ENCODE measurements around the gene LHX4. TPM values are rescaled to one million over a fixed set of nuclear protein-coding genes. Genes with fewer than 3 reads are reported as not detected.

The LHX4 gene
- total RNA-seq, 2 donors from 2014 or later = not detected

DNA sequence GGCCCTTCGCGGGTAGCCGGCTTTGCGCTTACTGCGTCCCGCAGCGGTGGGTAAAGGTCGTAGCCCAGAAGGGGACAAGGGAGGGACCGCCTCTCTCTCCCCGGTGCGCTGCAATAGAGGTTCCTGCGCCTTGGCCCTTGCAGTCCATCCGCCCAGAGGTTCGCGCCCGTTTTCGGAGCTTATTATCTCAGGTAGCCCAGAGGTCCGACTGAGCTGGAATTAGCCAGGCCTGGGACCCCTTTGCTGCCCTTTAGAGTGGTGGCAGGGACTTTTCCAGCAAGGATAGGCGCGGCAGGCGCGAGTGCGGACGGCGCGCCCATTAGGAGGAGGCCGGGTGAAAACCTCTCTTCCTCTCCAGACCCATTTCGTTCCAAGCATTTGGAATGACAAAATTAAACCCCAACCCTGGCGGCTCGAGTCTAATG is 5.0 kb downstream of the LHX4 start:
- TF ChIP-seq, protein P1, sequence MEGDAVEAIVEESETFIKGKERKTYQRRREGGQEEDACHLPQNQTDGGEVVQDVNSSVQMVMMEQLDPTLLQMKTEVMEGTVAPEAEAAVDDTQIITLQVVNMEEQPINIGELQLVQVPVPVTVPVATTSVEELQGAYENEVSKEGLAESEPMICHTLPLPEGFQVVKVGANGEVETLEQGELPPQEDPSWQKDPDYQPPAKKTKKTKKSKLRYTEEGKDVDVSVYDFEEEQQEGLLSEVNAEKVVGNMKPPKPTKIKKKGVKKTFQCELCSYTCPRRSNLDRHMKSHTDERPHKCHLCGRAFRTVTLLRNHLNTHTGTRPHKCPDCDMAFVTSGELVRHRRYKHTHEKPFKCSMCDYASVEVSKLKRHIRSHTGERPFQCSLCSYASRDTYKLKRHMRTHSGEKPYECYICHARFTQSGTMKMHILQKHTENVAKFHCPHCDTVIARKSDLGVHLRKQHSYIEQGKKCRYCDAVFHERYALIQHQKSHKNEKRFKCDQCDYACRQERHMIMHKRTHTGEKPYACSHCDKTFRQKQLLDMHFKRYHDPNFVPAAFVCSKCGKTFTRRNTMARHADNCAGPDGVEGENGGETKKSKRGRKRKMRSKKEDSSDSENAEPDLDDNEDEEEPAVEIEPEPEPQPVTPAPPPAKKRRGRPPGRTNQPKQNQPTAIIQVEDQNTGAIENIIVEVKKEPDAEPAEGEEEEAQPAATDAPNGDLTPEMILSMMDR (IDR thresholded peaks at IDR 0.05) = no peak
- H3K9me3 ChIP-seq = no peaks in the 10 kb centered on the region
- no peak for DNase-seq (ENCODE audit: low spot score)
- H3K27me3 ChIP-seq (replicated peaks; ENCODE audit: insufficient read depth) = peaks cover 39% of the 10 kb centered on the region
- no peaks in the 10 kb centered on the region for H3K36me3 ChIP-seq
- H3K27ac ChIP-seq = no peak overlapping the region
- no peak for ATAC-seq (ENCODE audit: insufficient number of reproducible peaks, low FRiP score, low read depth)
- peak overlapping the region; percentile 50 for H3K4me3 ChIP-seq
- peaks cover 34 to 43% of the 10 kb centered on the region in 2 donors for H3K4me1 ChIP-seq (ENCODE audit: control insufficient read depth in 1 of 2, low read depth in 2 of 2)

DNA sequence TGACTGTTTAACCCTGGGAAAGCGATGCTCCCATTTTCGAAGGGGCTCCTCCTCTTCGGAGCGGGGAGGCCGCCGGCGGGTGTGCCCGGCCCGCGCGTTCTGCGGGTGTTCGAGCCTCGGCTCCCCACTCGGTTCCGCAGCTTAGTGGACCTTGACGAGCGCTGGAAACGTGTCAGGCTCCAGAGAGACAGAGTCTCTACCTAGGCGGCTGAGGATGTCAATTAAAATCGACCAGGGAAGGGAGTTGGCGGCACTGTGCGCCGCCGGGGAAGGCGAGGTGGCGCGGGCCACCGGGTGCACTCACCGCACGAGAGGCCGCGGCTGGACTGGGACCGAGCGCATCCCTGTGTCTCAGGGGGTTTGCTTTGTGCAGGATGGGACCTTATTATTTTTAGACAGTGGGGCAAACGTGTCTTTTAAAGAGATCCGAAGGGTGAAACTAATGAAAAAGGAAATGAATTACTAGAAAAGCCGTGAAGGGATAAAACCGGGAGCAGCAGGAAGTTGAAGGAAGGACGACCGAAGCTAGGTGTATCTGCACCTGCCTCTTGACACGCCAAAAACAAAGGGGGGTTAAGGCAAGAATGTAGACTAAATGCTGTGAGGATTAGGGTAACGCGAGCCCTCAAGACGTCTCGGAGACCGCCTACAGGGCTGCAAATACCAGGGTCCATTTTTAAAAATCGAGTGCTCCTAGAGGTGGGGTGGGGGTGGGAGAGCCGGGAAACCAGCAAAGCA is 5.6 kb downstream of the LHX4 start:
- H3K9me3 ChIP-seq = no peaks in the 10 kb centered on the region
- H3K4me3 ChIP-seq = peak overlapping the region; percentile 50
- H3K27me3 ChIP-seq (replicated peaks; ENCODE audit: insufficient read depth) = peaks cover 39% of the 10 kb centered on the region
- H3K36me3 ChIP-seq = no peaks in the 10 kb centered on the region
- no peak for DNase-seq (ENCODE audit: low spot score)
- H3K27ac ChIP-seq = no peak overlapping the region
- TF ChIP-seq, protein P1 (IDR thresholded peaks at IDR 0.05) = no peak
- no peak for ATAC-seq (ENCODE audit: insufficient number of reproducible peaks, low FRiP score, low read depth)
- H3K4me1 ChIP-seq (ENCODE audit: control insufficient read depth in 1 of 2, low read depth in 2 of 2) = peaks cover 31 to 37% of the 10 kb centered on the region in 2 donors

DNA sequence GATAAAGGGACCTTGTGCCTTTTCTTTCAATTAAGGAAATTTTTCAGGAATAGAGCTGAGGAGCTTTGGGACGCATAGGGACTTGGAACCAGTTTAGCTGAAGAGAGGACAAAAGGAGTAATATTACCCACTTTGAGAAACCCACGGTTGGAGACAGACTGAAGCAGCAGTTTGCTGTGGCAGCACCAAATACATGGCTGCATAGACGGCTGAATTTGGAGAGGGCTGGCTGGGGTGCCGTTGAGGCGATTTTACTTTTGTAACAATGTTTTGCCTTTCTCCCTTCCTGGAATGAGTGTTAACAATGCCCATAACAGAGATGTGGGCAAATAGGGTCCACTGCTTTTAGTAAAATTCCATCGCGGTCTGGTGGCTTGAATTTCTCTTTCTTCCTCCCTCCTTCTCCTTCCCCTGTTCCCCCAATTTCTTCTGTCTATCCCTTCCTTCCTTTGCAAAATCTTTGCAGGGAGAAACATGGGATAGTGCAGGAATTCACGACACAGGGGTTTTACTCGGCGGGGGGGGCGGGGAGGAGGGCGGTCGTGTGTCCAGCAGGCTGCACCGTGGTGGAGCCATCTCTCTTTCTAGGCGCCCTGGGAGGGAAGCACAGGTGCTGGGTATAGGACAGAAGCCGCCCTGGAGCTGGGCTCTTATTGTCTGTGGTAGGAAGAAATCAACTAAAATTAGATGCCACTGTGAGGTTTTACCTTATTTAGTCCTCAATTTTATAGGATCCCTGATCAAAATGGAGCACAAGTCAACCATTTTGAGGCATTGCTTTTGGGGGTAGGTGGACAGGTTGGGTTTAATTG is 6.8 kb downstream of the LHX4 start:
- no peak for ATAC-seq (ENCODE audit: insufficient number of reproducible peaks, low FRiP score, low read depth)
- Histone ChIP-seq H3K27ac (no peak overlapping the region), H3K4me1 (ENCODE audit: control insufficient read depth in 1 of 2, low read depth in 2 of 2) (peaks cover 18 to 25% of the 10 kb centered on the region in 2 donors), H3K4me3 (no peak overlapping the region), H3K27me3 (replicated peaks; ENCODE audit: insufficient read depth) (peaks cover 34% of the 10 kb centered on the region), H3K9me3 (no peaks in the 10 kb centered on the region), H3K36me3 (no peaks in the 10 kb centered on the region)
- TF ChIP-seq, protein P1 (IDR thresholded peaks at IDR 0.05) = no peak
- no peak for DNase-seq (ENCODE audit: low spot score)

DNA sequence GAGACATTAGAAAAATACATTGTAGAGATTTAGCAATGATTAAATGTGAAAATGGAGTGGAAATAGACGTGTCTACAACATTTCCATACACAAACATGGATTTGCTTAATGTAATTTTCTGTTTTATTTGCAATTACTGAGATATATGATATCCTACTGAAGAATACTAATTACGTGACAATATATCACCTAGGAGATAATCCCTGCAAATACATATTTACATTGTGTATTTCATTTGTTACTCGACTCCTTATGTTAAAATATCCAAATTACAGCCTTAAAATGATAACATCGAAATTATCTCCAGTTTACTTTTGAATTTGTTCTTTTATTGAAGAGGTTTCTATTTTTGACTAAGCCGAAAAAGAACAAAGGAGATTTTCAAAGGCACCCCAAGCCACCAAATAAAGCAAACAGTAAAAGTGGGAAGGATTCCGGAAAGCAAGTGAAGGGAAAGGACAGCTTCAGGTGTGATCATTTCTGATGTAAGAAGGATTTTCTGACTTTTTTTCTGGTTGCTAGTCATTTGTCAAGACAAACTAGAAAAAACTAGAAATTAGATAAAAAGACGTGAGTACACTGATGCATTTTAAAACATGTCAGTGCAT is 7.9 kb downstream of the LHX4 start:
- H3K36me3 ChIP-seq = no peaks in the 10 kb centered on the region
- ATAC-seq (ENCODE audit: insufficient number of reproducible peaks, low FRiP score, low read depth) (no peak), DNase-seq (ENCODE audit: low spot score) (no peak)
- no peak overlapping the region for H3K4me3 ChIP-seq
- no peak overlapping the region for H3K27ac ChIP-seq
- TF ChIP-seq, protein P1 (IDR thresholded peaks at IDR 0.05) = no peak
- H3K4me1 ChIP-seq (ENCODE audit: control insufficient read depth in 1 of 2, low read depth in 2 of 2) = peaks cover 18 to 24% of the 10 kb centered on the region in 2 donors
- H3K27me3 ChIP-seq (replicated peaks; ENCODE audit: insufficient read depth) = peaks cover 25% of the 10 kb centered on the region
- no peaks in the 10 kb centered on the region for H3K9me3 ChIP-seq

DNA sequence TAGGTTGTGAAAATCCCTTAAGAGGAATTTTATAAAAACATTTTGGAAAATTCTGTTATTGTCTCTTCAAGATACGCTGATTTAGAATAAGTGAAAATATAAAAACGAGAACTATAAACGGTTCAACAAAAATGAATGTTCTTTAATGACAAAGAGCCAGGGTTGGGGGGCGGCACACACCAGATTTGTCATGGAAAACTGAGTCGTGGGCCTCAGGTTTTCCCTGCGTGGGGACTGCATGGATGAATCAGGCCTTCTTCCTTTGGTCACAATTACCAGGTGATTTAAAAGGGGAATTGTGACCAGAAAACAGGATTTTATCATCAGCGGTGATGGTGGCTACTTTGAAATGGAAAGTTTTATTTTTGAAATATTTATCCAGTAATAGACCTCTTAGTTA is 8.6 kb downstream of the LHX4 start:
- ATAC-seq (ENCODE audit: insufficient number of reproducible peaks, low FRiP score, low read depth) (no peak), DNase-seq (ENCODE audit: low spot score) (no peak)
- H3K27me3 ChIP-seq (replicated peaks; ENCODE audit: insufficient read depth) = peaks cover 20% of the 10 kb centered on the region
- no peaks in the 10 kb centered on the region for H3K36me3 ChIP-seq
- TF ChIP-seq, protein P1 (IDR thresholded peaks at IDR 0.05) = no peak
- H3K4me1 ChIP-seq (ENCODE audit: control insufficient read depth in 1 of 2, low read depth in 2 of 2) = peaks cover 14 to 18% of the 10 kb centered on the region in 2 donors
- no peak overlapping the region for H3K4me3 ChIP-seq
- H3K9me3 ChIP-seq = no peaks in the 10 kb centered on the region
- H3K27ac ChIP-seq = no peak overlapping the region
